ENCODE measurements around the gene FAF2.
"Not testable (repeated sequence)": the region's sequence is repeated elsewhere in the genome, so short reads cannot be mapped to it uniquely, and the experiment has no call there.

FAF2 gene

DNA sequence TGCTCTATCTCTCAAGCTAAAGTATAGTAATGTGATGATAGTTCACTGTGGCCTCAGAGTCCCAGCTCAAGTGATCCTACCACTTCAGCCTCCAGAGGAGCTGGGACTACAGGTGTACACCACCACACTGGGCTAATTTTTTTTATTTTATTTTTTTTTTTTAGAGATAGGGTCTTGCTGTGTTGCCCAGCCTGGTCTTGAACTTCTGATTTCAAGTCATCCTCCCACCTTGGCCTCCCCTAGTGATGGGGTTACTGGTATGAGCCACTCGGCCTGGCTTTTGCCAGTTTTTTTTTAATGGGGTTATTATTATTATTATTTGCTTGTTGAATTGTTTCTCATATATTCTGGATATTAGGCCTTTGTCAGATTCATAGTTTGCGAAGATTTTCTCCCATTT is 13.2 kb downstream of the FAF2 start:
- DNase-seq, result no peak

DNA sequence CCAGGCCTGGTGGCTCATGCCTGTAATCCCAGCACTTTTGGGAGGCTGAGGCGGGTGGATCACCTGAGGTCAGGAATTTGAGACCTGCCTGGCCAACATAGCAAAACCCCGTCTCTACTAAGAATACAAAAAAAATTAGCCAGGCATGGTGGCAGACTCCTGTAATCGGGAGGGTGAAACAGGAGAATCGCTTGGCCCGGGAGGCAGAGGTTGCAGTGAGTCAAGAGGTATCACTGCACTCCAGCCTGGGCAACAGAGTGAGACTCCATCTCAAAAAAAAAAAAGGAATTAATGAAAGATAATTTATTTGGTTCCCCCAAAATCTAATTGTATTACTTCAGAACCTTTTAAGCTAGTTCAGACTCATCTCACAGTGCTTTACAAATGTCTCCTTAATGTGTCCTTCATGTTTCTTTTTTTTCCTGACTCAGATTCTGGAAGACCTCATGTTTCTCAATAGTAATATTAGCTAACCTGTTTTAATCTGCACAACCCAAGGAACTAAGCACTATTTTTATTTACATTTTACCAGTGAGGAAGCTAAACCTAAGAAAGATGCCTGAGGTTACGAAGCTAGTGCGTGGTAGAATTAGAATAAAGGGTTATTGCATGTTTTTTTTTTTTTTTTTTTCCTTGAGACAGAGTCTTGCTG is 15.1 kb downstream of the FAF2 start:
- DNase-seq, result no peak

DNA sequence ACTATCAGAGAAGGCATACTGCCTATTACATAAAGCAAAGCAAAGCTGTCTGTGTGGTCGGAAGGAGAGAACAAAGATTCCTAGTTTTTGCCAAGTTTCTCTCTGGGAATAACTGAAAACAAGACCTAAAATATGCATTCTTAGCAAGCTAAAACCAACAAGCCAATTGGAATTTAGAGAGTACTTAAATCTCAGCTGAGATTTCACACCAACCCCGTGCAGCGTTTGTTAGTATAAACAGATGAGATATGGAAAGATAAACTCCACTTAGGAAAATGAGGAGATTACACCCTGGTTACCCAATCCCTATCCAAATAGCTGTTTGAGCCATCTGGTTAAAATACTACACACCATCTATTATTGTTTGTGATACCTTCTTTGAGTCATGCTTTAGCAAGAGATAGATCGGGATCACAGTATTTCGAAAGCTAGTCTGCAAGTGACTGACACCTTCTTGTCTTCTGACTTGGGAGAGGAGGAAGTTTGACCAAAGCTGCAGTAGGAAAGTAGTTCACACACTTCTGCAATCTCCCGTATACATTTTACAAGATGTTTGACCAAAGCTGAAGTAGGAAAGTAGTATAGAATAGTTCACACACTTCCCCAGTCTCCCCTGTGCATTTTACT is 18.2 kb downstream of the FAF2 start:
- DNase-seq, result no peak

DNA sequence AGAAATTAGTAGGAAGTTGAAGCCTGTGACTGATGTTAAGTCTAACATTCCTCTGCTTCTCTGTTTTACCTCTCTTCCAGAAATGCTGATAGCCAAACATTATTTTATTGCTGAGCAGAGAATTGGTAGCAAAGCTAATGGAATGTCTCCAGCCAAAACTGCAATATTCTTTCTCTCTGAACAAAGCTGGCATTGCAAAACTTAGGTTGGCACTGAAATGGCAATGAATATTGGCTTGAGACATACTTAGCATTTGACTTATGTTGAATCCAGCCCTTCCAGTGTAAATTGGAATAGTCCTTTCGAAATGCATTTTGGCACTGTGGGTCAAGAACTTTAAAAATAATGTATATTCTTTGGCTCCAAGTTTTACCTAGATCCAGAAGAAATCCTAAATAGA is 21.1 kb downstream of the FAF2 start:
- no peak for DNase-seq

DNA sequence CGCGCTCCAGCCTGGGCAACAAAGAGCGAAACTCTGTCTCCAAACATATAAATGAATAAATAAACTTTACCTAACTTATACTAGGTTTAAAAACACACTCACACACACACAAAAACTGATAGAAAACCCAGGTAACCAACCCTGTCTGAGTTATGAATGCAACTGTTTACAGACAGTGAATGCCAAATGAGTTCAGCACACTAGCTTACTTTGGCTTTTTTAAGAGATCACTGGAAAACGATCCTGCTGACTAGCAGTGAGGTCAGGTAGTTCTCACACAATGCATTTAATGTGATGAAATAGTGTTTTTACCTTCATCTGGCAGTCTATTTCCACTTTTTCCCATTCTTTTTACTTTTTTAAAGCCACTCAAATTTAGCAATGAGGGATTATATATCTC is 22.4 kb downstream of the FAF2 start:
- DNase-seq, result no peak

DNA sequence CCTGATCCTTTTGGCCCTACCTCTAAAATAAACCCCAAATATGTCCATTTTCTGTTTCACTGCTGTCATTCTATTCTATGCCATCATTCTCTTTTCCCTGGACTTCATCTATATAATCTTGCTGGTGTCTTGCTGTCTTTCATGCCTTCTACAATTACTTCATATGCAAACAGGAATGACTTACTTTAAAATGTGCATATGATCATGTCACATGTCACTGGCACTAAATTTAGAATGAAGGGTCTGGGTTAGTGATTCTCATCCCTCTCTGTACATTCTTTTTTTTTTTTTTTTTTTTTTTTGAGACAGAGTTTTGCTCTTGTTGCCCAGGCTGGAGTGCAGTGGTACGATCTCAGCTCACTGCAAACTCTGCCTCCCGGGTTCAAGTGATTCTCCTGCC is 22.9 kb downstream of the FAF2 start:
- no peak for DNase-seq

DNA sequence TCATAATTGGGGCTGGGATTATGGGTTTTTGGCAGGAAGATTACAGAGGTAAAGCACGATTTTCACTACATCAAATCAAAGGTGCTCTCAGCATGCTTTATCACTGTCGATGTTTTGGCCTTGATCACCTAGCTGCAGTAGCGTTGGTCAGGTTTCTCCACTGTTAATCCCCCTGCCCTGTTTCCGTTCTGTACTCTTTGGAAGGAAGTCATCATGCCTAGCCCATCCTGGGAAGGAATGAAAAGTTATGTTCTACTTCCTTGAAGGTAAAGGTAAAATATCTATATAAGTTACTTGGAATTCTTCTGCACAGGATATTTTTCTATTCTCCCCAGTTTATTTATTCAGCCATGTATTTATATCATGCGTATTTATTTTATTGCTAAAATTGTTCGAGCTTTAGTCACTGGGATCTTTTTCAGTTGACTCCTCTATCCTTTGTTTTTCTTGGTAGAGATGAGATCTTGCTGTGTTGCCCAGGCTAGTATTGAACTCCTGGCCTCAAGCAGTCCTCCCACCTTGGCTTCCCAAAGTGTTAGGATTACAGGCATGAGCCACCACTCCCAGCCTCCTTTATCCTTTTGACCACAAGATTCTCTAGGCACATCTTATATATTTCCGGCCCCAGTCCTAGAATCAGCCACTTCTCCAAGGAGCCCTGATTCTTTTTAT is 25.3 kb downstream of the FAF2 start:
- no peak for DNase-seq

DNA sequence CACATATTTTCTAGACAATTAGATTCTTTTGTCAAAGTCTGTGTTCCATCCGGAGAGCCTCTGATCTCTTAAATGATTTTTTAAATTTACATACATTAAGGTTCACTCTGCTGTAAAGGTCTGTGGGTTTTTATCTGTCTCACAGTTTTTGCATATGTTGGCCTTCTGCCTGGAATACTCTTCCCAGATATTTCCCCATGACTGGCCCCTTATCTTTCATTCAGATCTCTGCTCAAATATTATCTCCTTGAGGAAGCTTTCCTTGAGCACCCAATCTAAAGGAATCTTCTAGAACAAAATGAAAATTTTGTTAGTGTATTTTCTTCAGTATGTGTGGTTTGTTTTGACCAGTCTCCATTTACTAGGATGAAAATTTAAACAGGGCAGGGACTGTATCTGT is 26.3 kb downstream of the FAF2 start:
- DNase-seq, result no peak

DNA sequence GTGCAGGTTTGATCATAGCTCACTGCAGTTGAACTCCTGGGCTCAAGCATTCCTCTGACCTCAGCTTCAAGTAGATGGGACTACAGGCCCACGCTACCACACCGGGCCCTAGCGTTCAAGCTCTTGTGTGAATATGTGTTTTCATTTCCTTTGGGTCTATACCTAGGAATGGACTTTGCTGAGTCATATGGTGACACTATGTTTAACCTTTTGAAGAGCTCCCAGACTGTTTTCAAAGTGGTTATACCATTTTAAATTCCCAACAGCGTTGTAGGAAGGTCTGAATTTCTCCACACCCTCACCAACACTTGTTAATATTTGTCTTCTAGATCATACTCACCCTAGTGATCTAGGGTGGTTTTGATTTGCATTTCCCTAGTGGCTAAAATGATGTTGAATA is 33.5 kb downstream of the FAF2 start:
- DNase-seq, result no peak

DNA sequence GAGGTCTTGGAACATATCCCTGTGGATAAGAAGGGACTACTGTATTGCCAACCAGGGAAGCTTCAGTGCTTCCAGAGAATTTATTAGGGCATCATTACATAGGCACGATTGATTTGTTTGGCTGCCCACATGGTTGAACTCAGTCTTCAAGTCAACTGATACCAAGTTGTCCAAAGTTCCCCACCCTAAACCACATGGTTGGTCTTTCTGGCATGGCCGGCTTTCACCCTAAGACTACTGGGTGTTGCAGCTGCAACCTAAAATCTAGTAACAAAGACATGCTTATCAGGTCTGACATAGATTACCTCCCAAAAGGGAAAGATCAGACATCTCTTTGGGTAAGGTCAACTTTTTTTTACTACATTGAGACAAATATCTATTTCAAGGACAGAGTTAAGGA is 37.0 kb downstream of the FAF2 start:
- DNase-seq, result no peak

DNA sequence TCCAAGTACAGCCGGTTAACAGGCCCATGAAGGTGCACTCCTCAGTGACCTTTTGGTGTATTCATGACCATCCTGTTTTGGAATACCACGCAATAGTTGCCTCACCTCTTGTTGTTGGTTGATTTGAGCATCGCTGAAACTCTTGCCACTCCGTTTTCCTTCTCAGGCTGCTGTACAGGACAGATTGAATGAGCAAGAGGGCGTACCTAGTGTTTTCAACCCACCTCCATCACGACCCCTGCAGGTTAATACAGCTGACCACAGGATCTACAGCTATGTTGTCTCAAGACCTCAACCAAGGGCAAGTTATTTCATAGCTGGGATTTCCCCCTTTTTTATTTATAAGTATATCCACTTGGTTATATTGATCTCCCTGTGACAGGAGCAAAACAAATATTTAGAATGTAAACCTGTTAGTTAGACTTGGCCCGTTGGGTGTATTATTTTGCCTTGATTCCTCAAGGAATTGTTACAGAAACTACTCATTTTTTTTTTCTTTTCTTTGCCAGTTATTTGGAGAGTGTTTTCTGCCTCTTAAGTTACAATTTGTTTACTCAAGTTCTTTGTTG is 38.1 kb downstream of the FAF2 start:
- DNase-seq, result no peak

DNA sequence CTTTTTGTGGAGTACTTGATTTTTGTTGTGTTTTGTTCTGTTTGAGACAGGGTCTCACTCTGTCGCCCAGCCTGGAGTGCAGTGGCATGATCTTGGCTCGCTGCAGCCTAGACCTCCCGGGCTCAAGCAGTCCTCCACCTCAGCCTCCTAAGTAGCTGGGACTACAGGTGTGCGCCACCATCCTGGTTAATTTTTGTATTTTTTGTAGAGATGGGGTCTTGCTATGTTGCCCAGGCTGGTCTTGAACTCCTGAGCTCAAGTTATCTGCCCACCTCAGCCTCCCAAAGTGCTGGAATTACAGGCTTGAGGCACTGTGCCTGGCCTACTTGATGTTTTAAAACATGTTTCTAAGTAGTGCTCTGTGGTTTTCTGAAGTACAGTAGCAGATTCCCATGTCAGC is 39.0 kb downstream of the FAF2 start:
- not testable (repeated sequence) for DNase-seq

DNA sequence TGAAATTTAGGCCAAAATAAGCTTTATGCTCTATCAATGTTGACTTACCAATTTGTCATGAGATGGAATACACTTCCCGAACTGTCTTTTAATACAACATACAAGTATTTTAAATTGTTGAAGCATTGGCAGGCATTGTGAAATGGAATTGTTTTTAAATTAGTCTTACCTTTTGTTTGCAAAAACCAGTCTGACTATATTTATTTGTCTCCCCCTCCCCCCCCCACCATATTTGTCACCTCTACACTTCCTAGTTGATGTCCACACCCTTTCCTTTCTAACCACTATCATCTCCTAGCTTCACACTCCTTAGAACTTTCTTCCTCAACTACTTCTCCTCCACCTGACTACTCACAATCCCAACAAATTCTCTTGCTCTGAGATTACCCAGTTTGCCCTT is 40.9 kb downstream of the FAF2 start:
- DNase-seq, result no peak

DNA sequence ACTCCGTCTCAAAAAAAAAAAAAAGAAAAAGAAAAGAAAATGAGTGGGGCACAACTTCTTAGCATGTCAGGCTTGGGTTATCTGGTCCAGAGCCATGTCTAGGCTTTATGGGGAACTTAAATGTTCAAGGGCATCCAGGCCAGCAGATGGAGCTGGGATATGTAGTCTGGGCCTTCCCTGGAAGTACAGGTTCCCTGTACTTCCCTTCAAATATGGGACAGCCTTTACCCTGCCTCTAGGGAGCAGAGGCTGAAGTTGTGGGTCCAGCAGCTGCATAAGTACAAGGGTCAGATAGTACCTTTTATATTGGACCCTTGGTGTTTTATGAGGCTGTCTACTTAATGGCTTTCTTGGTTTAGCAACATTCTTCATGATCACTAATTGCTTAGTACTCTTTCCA is 42.1 kb downstream of the FAF2 start:
- DNase-seq, result no peak

DNA sequence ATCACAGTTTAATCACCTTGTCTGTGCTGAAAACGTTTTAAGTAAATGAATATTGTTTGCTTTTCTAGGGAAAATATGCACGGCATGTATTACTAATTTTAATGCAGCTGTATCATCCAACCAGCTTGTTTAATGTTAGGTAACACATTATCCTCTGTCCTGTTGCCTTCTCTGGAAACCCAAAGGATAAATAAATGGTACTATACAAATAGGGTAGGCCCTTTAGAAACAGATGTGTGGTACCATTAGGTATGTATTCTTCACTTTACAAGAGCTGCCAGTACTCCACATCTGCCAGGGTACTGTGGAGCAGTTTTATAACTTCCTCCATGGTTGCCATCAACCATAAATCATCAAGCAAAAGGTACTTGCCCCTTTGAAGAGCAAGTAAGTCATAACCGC is 42.9 kb downstream of the FAF2 start:
- no peak for DNase-seq

DNA sequence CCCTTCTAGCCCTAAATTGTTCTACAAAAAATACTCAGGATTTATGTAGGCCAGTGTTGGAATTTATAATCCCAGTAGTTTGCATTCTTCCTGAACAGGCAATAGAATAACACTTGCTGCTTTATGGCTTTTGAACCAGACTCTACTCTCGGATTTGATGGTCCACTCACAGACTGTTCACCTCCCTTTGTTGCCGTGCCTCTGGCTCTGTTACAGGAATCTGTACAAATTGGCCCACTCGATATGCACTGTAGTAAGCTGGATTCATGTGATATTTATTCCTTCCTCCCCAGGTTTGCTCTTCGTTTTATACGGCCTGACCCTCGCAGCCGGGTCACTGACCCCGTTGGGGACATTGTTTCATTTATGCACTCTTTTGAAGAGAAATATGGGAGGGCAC is 43.7 kb downstream of the FAF2 start:
- no peak for DNase-seq

DNA sequence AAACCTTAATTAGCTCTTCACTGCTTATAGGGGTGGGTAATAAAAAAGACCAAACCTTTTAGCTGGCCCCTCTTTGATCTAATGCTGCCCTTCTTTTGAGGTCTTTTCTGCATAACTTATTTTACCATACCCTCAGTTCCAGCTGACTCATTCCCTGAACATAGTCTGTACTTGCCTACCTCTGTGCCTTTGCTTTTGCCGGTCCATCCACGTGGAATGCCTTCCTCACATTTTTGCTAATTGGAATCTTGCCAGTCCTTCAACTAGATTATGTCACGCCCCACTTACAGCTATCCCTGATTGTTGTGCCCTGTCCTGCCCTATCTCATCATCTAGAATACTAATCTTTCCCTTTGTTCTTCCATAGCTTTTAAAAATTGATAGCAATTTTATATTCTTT is 44.2 kb downstream of the FAF2 start:
- no peak for DNase-seq

DNA sequence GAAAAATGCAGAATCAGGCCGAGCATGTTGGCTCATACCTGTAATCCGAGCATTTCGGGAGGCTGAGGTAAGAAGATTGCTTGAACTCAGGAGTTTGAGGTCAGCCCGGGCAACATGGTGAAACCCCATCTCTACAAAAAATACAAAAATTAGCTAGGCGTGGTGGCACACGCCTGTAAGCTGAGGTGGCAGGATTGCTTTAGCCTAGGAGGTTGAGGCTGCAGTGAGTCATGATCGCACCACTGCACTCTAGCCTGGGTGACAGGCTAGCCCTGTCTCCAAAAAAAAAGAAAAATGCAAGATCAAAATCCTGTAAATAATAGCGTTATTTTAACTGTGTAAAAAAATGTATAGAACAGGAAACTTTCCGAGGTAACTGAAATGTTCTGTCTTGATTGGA is 49.7 kb downstream of the FAF2 start:
- no peak for DNase-seq

DNA sequence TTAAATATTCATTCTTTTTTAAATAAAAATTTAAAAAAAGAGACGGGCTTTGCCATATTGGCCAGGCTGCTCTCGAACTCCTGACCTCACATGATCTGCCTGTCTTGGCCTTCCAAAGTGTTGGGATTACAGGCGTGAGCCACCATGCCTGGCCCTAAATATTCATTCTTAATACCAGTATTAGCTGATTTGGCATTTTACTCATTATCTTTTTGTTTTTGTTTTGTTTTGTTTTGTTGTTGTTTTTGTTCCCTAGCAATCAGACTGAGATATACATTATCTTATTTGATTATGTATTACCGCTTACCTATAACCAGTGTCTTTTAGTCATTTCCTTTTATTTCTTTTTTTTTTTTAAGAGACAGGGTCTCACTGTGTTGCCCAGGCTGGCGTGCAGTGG is 51.1 kb downstream of the FAF2 start:
- DNase-seq, result no peak

DNA sequence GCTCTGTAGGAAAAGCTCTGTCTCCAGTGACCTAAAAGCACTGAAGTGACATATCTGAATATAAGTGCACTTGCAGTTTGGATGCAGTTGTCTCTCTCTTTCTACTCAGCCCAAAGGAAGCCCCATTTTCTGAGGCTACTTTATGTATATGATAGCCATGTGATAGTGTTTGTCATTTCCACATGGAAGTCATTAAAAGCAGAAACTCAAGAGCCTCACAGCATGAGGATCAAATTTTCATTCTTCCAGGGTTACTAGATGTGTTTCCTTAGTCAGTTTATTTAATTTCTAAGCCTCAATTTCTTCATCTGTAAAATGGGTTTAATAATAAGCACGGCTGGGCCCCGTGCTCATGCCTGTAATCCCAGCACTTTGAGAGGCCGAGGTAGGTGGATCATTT is 52.3 kb downstream of the FAF2 start:
- DNase-seq, result no peak

DNA sequence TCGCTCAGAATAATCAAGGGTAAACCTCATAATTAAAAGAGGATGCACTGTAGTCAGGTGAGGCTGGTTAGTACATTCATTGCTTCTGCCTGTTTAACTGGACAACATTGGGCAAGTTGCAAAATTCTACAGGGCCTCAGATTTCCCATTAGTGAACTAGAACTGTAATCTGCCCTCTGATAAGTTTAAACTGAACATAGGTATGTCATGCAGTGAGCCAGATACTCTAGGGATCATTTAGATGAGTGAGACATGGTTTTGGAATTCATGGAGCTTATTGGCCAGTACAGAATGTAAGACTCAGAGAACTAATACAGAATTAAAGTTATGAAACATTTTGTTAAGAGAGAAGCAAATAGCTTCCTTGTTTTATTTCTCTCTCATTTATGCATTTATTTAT is 53.1 kb downstream of the FAF2 start:
- DNase-seq, result no peak

DNA sequence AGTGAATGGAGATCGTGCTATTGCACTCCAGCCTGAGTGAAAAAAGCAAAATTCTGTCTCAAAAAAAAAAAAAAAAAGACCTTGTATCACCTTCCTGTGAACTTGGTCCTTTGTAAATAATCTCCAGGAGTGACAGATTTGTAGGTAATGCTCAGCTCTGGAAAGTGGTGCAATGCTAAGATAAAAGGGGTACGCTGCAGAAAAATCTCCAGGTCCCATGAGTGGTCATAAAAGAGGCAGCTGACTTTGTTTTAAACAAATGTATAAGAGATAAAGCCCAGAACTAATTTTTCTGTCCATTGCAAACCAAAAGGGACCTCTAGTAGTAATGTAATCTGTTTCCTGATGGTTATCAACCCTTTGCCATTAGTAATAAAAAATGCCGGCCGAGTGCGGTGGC is 55.3 kb downstream of the FAF2 start:
- no peak for DNase-seq

DNA sequence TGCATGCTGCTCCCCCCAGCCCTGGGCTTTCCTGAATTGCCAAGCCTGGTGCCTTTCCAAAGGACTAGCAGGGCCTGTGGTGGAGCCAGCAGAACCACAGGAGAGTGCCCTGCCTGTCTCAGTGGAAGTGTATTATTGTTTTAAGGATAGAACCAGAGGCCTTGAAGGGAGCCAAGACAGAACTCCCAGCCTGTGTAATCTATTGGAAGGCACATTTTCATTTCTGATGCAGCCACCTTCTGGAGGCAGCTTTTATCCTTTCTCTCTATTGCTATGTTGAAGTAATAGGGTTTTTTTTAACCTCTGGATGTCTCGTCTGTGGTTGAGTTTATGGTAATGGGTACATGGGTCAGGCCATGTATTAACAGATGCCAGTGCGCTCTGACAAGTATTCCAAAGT is 59.7 kb downstream of the FAF2 start:
- DNase-seq, result no peak

DNA sequence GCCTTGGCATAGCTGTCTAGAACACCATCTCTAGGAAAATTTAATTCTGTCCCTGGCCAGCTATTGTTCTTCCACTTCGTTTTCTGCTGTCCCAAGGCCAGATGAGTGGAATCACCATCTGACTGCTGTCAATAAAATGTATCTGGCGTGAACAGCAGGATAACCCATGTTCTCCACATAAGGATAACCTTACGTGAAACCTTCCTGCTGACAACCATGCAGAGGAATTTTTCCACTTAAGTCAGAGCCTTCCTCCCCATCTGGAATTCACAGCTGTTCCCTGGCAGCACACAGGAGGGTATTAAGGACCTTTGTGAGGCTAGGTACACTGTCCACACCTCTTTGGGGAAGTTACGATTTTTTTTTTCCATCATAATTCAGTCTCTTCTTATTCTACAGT is 60.4 kb downstream of the FAF2 start:
- DNase-seq, result no peak

DNA sequence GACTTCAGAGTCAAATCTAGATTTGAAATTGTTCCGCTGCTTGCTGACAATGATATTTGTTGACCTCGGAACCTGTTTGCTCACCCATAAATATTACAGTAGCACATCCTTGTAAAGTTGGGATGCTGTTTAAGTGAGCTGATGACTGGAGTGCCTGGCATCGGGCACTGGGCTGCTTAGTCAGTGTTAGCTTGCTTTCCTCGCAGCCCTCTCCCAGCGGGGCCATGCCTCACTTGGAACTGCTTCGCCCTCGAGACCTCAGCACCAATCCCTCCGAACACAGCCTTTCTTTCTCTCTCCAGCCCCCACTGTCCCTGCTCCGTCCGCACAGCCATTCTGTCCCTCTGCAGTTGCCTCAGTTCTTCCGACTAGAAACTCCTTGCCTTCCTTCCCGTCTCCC is 65.6 kb downstream of the FAF2 start:
- no peak for DNase-seq
